CD8-positive, alpha-beta memory T cell (primary cell): ENCODE results near the gene PRRX2. TPM values are rescaled to one million over a fixed set of nuclear protein-coding genes. Genes with fewer than 3 reads are reported as not detected.
A peak's percentile ranks its signal among the peaks of the same experiment; 100 is the strongest.

Experiments
- CTCF ChIA-PET: fragments of 350-600 bp; sonication (Branson Sonifier 250); formaldehyde crosslinking; loops from one replicate; lab custom pipeline; 2021; ENCODE audit warnings: antibody characterized with exemption; lab: Charles Lee
- POLR2A ChIA-PET: fragments of 350-600 bp; sonication (Branson Sonifier 250); formaldehyde crosslinking; loops from one replicate; lab custom pipeline; 2021; ENCODE audit warnings: antibody characterized with exemption; lab: Charles Lee
- DNase-seq, 5 donors: peaks; one replicate each; pipeline versions ENCODE4 v3.0.0 to v3.0.0-alpha.2; 2020 to 2022; ENCODE audit warnings: mixed read lengths in 1 of 5
- H3K27ac ChIP-seq: one replicate; pipeline ENCODE4 v1.7.0; 2013; ENCODE audit warnings: low read depth, mild to moderate bottlenecking, low read length, moderate library complexity
- H3K27me3 ChIP-seq: 2 replicates; pipeline ENCODE4 v1.7.0; 2013; ENCODE audit warnings: low read length, mild to moderate bottlenecking; ENCODE audit not compliant: insufficient read depth, poor library complexity, severe bottlenecking
- H3K36me3 ChIP-seq: 2 replicates; pipeline ENCODE4 v1.7.0; 2013; ENCODE audit warnings: mild to moderate bottlenecking, low read length, moderate library complexity; ENCODE audit not compliant: insufficient read depth
- H3K4me1 ChIP-seq: 2 replicates; pipeline ENCODE4 v1.7.0; 2013; ENCODE audit warnings: mild to moderate bottlenecking, low read length, moderate library complexity; ENCODE audit not compliant: insufficient read depth
- H3K4me3 ChIP-seq: 2 replicates; pipeline ENCODE4 v1.7.0; 2013; ENCODE audit warnings: mild to moderate bottlenecking, low read length
- H3K9me3 ChIP-seq: 2 replicates; pipeline ENCODE4 v1.7.0; 2013; ENCODE audit warnings: mild to moderate bottlenecking, low read length
- H3K27ac Mint-ChIP-seq, 8 donors: one replicate each; pipeline ENCODE4 v1.8.0; 2020 to 2021; ENCODE audit warnings: mixed read lengths in 8 of 8, mild to moderate bottlenecking in 6 of 8, inconsistent platforms in 3 of 8, moderate library complexity in 3 of 8
- H3K27me3 Mint-ChIP-seq, 2 donors: one replicate each; pipeline ENCODE4 v1.8.0; 2020 to 2021; ENCODE audit warnings: mixed read lengths in 2 of 2, mild to moderate bottlenecking in 1 of 2, moderate library complexity in 1 of 2
- H3K36me3 Mint-ChIP-seq, 3 donors: one replicate each; pipeline ENCODE4 v1.8.0; 2020 to 2021; ENCODE audit warnings: mixed read lengths in 3 of 3, inconsistent platforms in 1 of 3, mild to moderate bottlenecking in 1 of 3
- H3K4me1 Mint-ChIP-seq, 3 donors: one replicate each; pipeline ENCODE4 v1.8.0; 2020 to 2021; ENCODE audit warnings: mixed read lengths in 3 of 3, inconsistent platforms in 1 of 3, mild to moderate bottlenecking in 1 of 3
- H3K4me3 Mint-ChIP-seq, 7 donors: one replicate each; pipeline ENCODE4 v1.8.0; 2020 to 2021; ENCODE audit warnings: mixed read lengths in 7 of 7, mild to moderate bottlenecking in 6 of 7, moderate library complexity in 4 of 7, inconsistent platforms in 2 of 7
- H3K9me3 Mint-ChIP-seq, 5 donors: one replicate each; pipeline ENCODE4 v1.8.0; 2020 to 2022; ENCODE audit warnings: mixed read lengths in 5 of 5, mild to moderate bottlenecking in 3 of 5, moderate library complexity in 2 of 5, inconsistent platforms in 1 of 5
- polyA plus RNA-seq: library from polyadenylated mRNA; unstranded; fragments of 300-500 nt; fragmentation: Illumina TruSeq; gene quantifications from one replicate; pipeline ENCODE4 v1.2.3, GENCODE V29; 2021
- total RNA-seq, 2 experiments: library from RNA; stranded (reverse); gene quantifications; one replicate each; pipeline ENCODE4 v1.2.3, GENCODE V29; 2021

Gene PRRX2
- total and polyA plus RNA-seq, 3 experiments from 2014 or later = 0.35 to 0.66 TPM; not detected in 1

DNA sequence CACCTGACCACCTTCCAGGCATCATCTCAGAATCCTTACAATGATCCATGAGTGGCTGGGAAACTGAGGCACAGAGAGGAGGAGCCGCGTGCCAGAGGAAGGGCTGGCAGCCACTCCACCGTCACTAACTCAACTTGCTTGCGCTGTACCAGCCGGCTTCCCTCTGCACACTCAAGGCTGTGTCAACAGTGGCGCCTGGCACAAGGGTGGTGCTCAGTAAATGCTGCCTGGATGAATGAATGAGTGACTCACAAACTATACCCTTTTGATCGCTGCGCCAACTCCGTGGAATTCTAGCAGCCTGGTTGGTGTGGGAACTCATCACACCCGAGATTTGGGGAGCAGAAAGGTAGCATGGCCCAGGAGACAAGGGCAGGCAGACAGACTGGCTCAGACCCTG is 21.9 kb downstream of the PRRX2 start:
- no peaks in the 10 kb centered on the region for H3K27me3 ChIP-seq
- H3K4me1 Mint-ChIP-seq = no peaks in the 10 kb centered on the region
- H3K9me3 Mint-ChIP-seq = no peaks in the 10 kb centered on the region
- H3K4me3 ChIP-seq = no peak overlapping the region
- DNase-seq = no peak
- peaks cover 4 to 8% of the 10 kb centered on the region in 2 donors for H3K27me3 Mint-ChIP-seq
- no peak overlapping the region for H3K27ac ChIP-seq
- POLR2A ChIA-PET = no interaction called here
- H3K36me3 ChIP-seq = no peaks in the 10 kb centered on the region
- CTCF ChIA-PET = no interaction called here
- H3K27ac Mint-ChIP-seq = no peak overlapping the region
- H3K9me3 ChIP-seq = no peaks in the 10 kb centered on the region
- H3K4me1 ChIP-seq = no peaks in the 10 kb centered on the region
- H3K4me3 Mint-ChIP-seq = no peak overlapping the region
- H3K36me3 Mint-ChIP-seq = no peaks in the 10 kb centered on the region

DNA sequence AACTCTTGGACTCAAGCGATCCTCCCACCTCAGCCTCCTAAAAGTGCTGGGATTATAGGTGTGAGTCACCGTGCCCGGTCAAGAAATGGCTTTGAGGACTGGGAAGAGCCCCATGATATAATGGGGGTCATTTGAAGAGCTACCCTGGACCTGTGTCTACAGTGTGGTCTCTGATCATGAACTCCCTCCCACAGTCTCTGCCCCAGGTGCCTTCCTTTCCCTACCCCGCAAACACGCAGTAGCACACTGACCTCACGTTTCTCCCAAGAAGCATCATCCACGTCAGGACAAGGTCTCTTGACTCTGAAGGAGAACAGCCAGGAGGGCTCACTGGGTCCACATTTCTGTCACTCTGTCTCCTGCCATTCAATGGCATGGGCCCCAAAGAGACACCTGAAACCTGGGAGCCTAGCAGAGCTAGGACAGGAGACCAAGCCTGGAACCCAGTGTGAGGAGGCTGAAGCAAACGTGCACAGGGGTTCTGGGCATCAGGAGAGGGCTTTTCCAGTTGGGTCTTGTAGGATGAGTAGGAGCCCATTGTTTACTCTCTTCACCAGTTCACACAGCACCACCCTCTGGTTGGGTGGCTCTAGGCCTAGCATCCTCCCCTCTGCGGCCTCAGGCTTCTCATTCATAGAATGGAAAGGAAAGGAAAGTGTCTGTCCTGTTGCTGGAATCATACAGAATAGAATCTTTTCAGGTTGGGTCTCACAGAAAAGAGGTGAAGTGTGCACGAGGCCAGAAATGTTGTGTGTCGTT is 23.0 kb downstream of the PRRX2 start:
- POLR2A ChIA-PET = no interaction called here
- no peak overlapping the region for H3K4me3 ChIP-seq

DNA sequence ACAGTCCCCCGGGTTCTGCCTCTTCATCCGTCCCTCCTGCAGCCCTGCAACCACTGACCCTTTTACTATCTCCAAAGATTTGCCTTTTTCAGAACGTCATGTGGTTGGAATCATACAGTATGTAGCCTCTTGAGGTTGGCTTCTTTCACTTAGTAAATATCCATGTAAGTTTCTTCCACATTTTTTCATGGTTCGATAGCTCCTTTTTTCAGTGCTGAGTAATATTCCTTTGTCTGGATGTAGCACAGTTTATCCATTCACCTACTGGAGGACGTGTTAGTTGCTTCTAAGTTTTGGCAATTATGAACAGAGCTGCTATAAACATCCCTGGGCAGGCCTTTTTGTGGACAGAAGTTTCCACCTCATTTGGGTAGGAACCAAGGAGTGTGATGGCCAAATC is 27.1 kb downstream of the PRRX2 start:
- POLR2A ChIA-PET = no interaction called here
- H3K4me1 Mint-ChIP-seq = peaks cover 2 to 4% (median 3%) of the 10 kb centered on the region in 3 donors
- DNase-seq = no peak
- H3K27ac ChIP-seq = no peak overlapping the region
- no peaks in the 10 kb centered on the region for H3K36me3 ChIP-seq
- no peak overlapping the region for H3K4me3 ChIP-seq
- no peaks in the 10 kb centered on the region for H3K36me3 Mint-ChIP-seq
- H3K9me3 Mint-ChIP-seq = no peaks in the 10 kb centered on the region
- H3K27me3 Mint-ChIP-seq = peaks cover 19 to 37% of the 10 kb centered on the region in 2 donors
- H3K27me3 ChIP-seq = peaks cover 6% of the 10 kb centered on the region
- no peaks in the 10 kb centered on the region for H3K9me3 ChIP-seq
- H3K4me3 Mint-ChIP-seq = no peak overlapping the region
- CTCF ChIA-PET = no interaction called here
- H3K4me1 ChIP-seq = no peaks in the 10 kb centered on the region
- no peak overlapping the region for H3K27ac Mint-ChIP-seq

More for the DNA sequence above, 23.0 kb downstream of the PRRX2 start:
- no peak for DNase-seq
- Mint-ChIP-seq H3K9me3 (no peaks in the 10 kb centered on the region), H3K36me3 (no peaks in the 10 kb centered on the region), H3K27me3 (peaks cover 4 to 12% of the 10 kb centered on the region in 2 donors), H3K4me3 (no peak overlapping the region), H3K27ac (no peak overlapping the region), H3K4me1 (no peaks in the 10 kb centered on the region)
- no peaks in the 10 kb centered on the region for H3K27me3 ChIP-seq
- H3K36me3 ChIP-seq = no peaks in the 10 kb centered on the region
- H3K4me1 ChIP-seq = no peaks in the 10 kb centered on the region
- H3K27ac ChIP-seq = no peak overlapping the region
- CTCF ChIA-PET = no interaction called here
- no peaks in the 10 kb centered on the region for H3K9me3 ChIP-seq

DNA sequence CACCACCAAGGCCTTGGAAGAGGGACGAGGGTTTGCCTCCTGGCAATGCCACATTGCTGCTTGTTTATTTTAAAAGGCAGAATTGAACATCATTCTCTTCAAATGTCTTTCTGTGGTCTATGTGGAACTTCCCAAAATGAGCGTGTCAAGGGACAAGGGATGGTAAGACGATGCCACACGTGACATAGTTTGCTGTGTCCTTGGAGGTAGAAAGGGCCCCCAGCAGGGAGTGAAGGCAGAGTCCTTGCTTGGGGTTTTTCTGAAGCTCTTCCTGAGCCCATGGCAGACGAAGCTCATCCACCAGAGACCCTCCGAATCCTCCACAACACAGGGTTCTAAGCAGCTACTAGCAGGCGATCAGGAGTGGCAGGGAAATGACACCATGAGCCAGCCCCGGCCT is 28.3 kb downstream of the PRRX2 start:
- Mint-ChIP-seq H3K27me3 (peaks cover 19 to 38% of the 10 kb centered on the region in 2 donors), H3K36me3 (no peaks in the 10 kb centered on the region), H3K4me1 (peaks cover 2 to 4% (median 3%) of the 10 kb centered on the region in 3 donors), H3K4me3 (no peak overlapping the region), H3K9me3 (no peaks in the 10 kb centered on the region), H3K27ac (no peak overlapping the region)
- Histone ChIP-seq H3K4me3 (no peak overlapping the region), H3K4me1 (no peaks in the 10 kb centered on the region), H3K9me3 (no peaks in the 10 kb centered on the region), H3K36me3 (no peaks in the 10 kb centered on the region), H3K27me3 (peaks cover 10% of the 10 kb centered on the region), H3K27ac (no peak overlapping the region)
- POLR2A ChIA-PET = no interaction called here
- no peak for DNase-seq
- CTCF ChIA-PET = no interaction called here

DNA sequence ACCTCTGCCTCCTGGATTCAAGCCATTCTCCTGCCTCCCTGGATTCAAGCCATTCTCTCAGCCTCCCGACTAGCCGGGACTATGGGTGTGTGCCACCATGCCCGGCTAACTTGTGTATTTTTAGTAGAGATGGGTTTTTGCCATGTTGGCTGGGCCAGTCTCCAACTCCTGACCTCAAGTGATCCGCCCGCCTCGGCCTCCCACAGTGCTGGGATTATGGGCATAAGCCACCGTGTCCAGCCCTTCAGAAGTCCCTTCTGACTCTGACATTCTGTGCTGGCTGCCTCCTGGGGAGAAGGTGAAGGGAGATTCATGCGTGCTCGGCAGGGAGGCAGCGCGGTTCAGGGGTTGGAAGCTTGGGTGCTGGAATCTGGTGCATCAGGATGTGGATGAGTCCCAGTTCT is 28.8 kb downstream of the PRRX2 start:
- no peak overlapping the region for H3K27ac ChIP-seq
- H3K4me3 ChIP-seq = no peak overlapping the region
- peaks cover 10% of the 10 kb centered on the region for H3K27me3 ChIP-seq
- DNase-seq = no peak
- H3K4me3 Mint-ChIP-seq = no peak overlapping the region
- ChIA-PET CTCF (no interaction called here), POLR2A (no interaction called here)
- no peaks in the 10 kb centered on the region for H3K36me3 ChIP-seq
- H3K27me3 Mint-ChIP-seq = peaks cover 20 to 43% of the 10 kb centered on the region in 2 donors
- no peaks in the 10 kb centered on the region for H3K9me3 Mint-ChIP-seq
- H3K36me3 Mint-ChIP-seq = no peaks in the 10 kb centered on the region
- H3K4me1 Mint-ChIP-seq = peaks cover 2 to 4% (median 3%) of the 10 kb centered on the region in 3 donors
- peak overlapping the region in 1 of 8 donors; percentile 65 for H3K27ac Mint-ChIP-seq
- no peaks in the 10 kb centered on the region for H3K9me3 ChIP-seq
- no peaks in the 10 kb centered on the region for H3K4me1 ChIP-seq

DNA sequence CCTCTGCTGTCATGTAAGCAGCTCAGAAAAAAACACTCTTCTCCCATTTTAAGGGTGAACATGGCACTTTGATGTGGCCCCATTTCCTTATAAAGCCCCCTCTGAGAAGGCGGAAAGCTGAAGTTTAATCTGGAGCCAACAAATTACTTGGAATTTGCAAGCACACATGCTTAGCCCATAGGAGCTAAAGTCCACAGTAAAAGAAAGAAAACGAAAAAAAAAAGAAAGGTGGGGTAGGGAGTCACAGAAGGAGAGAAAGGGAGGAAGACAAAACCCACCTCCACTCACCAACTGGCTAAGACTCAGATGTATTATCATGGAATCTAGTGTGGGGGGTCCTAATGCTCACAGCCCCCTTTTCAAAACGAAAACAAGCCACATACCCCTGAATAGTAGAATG is 30.4 kb downstream of the PRRX2 start:
- ChIA-PET CTCF (no interaction called here), POLR2A (no interaction called here)
- H3K27ac ChIP-seq = no peak overlapping the region
- DNase-seq = no peak
- no peak overlapping the region for H3K4me3 ChIP-seq
- peaks cover 2 to 4% (median 3%) of the 10 kb centered on the region in 3 donors for H3K4me1 Mint-ChIP-seq
- H3K4me1 ChIP-seq = no peaks in the 10 kb centered on the region
- peaks cover 23 to 52% of the 10 kb centered on the region in 2 donors for H3K27me3 Mint-ChIP-seq
- no peak overlapping the region for H3K4me3 Mint-ChIP-seq
- H3K36me3 Mint-ChIP-seq = no peaks in the 10 kb centered on the region
- no peaks in the 10 kb centered on the region for H3K9me3 ChIP-seq
- peaks cover 10% of the 10 kb centered on the region for H3K27me3 ChIP-seq
- H3K36me3 ChIP-seq = no peaks in the 10 kb centered on the region
- H3K27ac Mint-ChIP-seq = no peak overlapping the region
- no peaks in the 10 kb centered on the region for H3K9me3 Mint-ChIP-seq

DNA sequence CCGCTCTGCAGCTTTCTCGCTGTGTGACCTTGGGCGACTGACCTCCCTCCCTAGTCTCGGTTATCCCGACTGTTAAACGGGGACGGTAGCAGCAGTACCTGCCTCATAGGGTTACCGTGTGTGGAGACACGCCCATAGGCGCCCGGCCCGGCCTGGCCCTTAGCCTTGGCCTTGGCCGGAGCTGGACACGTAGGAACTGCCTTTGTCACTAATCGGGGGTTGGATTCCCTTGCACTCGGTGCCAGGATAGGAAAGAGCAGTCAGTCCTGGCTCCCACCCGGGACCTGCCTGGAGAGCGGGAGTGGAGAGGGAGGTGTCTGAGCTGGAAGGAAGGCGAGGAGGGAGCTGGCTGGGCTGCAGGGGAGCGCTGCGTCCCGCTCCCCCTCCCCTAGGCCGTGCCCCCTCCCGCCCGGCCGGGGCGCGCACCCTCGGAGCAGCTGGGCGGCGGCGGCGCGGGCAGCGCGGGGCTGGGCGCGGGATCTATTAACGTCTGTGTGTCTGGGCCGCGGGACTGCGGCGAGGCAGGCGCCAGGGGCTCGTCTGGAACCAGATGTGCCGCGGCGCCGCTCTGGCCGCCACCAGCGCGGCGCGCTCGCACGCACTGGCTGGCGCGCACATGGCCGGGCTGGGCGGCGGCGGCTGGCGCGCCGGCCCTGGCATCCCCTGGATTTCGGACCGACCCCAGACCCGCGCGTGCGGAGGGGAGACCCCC is 31.7 kb downstream of the PRRX2 start:
- DNase-seq = no peak
- Histone ChIP-seq H3K4me1 (no peaks in the 10 kb centered on the region), H3K27me3 (peaks cover 10% of the 10 kb centered on the region), H3K9me3 (no peaks in the 10 kb centered on the region), H3K36me3 (no peaks in the 10 kb centered on the region), H3K4me3 (no peak overlapping the region), H3K27ac (no peak overlapping the region)
- H3K4me3 Mint-ChIP-seq = peak overlapping the region in 1 of 7 donors; percentile 24
- H3K9me3 Mint-ChIP-seq = no peaks in the 10 kb centered on the region
- ChIA-PET CTCF (no interaction called here), POLR2A (no interaction called here)
- H3K36me3 Mint-ChIP-seq = no peaks in the 10 kb centered on the region
- H3K27me3 Mint-ChIP-seq = peaks cover 23 to 52% of the 10 kb centered on the region in 2 donors
- H3K4me1 Mint-ChIP-seq = peaks cover 2 to 4% (median 3%) of the 10 kb centered on the region in 3 donors
- H3K27ac Mint-ChIP-seq = no peak overlapping the region

DNA sequence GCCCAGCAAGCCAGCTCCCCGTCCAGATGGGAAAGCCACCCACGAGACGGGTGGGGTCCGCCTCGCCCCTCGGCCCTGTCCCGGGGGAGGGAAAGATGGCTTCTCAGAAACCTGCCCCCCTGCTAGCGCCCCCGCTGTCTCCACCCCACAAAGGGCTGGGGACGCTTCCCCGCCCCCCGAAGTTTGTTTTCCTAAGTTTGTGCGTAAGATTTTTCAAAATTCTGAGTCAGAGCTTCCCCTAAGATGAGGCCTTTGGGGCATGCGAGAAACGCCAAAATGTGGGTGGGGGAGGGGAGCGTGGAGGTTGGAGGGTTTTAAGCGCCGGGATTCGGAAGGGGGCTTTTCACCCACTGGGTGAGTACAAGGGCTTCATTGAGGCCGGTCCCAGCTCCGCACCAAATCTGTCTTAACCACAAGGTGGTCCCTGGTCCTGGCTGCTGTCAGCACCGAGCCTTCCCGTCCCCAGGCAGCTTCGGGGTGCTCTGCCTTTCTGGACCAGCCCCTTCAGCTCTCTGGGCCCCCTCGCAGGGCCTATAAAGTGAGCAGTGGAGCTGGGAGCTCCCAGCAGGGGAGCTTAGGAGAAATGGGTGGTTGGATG is 32.3 kb downstream of the PRRX2 start:
- Mint-ChIP-seq H3K9me3 (no peaks in the 10 kb centered on the region), H3K36me3 (no peaks in the 10 kb centered on the region), H3K27me3 (peaks cover 23 to 52% of the 10 kb centered on the region in 2 donors), H3K4me1 (peaks cover 2 to 4% (median 3%) of the 10 kb centered on the region in 3 donors), H3K27ac (no peak overlapping the region), H3K4me3 (no peak overlapping the region)
- ChIA-PET CTCF (no interaction called here), POLR2A (no interaction called here)
- Histone ChIP-seq H3K27ac (no peak overlapping the region), H3K4me3 (no peak overlapping the region), H3K27me3 (peaks cover 10% of the 10 kb centered on the region), H3K4me1 (no peaks in the 10 kb centered on the region), H3K36me3 (no peaks in the 10 kb centered on the region), H3K9me3 (no peaks in the 10 kb centered on the region)
- no peak for DNase-seq
